ENCODE data around the gene NFYC.

DNA sequence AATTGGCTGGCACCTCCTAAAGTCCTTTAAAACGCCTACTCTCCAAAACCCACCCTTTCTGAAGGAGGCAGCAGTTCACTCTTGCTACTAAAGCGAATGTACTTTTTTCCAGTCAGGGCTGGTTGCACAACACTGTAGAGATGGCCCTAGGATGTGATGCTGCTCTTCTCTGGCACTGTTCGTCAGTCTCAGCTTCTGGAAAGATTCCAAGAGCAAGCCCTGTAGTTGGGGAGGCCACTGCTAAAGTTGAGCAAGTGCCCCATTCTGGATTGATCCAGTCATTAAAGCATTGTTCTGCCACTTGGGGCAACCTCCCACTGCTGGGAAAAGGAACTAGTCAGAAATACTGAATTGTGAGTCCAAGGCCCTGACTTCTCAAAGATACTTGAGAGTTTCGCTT lies 63.6 kb downstream of the NFYC start:
- TF ChIP-seq POLR2A (IDR thresholded peaks at IDR 0.05; ENCODE audit: low read depth, low read length) = no peak
- no peak for TF ChIP-seq POLR2AphosphoS5 (IDR thresholded peaks at IDR 0.05; ENCODE audit: low read depth, low read length)
- no peak for TF ChIP-seq PAX5 (IDR thresholded peaks at IDR 0.05; ENCODE audit: insufficient read depth, low read length, severe bottlenecking)
- no peak for TF ChIP-seq TAF1 (IDR thresholded peaks at IDR 0.05; ENCODE audit: low read depth, low read length)
- TF ChIP-seq POU2F2 (IDR thresholded peaks at IDR 0.05; ENCODE audit: low read depth, low read length) = no peak
- no peak for TF ChIP-seq SPI1 (IDR thresholded peaks at IDR 0.05; ENCODE audit: low read depth, low read length)
